NCI-H524 (cell line): ENCODE results near the gene PRKN.

Experiments
- DNase-seq, 2 experiments: peaks; one replicate each; lab custom pipeline; 2025; lab: John Stamatoyannopoulos, UW

Gene PRKN

DNA sequence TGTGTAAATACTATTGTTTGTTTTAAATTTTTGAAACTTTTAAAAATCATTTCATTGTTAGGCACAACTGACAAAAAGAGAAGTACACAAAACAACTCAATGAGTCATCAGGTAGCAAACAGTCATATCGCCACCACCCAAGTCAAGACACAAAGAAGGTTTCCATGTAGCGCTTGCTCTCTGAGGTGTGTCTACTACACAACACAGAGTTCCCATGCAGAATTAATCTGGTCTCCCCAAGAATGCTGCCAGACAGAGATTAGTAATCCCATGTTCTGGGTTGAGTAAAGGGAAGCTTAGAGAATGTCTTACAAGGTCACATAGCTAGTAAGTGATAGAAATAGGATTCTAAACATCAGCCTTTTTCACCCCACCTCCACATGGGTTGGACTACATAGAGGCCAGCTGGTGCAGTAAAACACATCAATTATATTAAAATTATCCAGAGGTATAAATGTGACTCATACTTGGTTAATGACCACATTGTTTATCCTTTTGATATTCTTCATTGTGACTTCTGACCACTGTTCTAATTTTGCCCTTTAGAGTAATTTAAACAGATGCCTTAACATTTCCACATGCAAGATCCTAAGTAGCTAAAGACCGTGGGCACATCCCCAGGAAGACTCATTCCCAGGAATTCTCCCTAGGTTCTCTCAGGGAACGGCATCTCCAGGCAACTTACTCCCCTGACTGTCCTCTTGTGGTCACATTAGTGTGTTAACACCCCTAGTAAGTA lies 413.5 kb downstream of the PRKN start:
- DNase-seq = no peak

DNA sequence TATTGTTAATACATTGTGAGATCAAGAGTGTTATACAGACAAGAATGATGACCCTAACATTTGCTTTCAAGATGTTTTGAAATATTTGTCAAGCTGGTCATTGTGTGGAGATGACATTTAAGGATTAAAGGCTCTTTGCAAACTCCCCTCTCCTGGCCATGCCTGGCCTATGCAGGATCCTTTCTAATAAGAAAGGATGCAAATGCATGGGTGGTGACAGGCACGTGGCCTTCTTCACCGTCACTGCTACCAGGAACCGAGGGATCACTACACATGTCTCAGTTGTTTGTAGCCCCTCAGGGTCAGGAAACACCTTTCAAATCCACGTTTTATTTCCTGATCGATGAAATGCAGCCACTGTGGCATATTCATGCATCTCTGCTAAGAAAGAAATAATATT lies 419.7 kb downstream of the PRKN start:
- DNase-seq = no peak

DNA sequence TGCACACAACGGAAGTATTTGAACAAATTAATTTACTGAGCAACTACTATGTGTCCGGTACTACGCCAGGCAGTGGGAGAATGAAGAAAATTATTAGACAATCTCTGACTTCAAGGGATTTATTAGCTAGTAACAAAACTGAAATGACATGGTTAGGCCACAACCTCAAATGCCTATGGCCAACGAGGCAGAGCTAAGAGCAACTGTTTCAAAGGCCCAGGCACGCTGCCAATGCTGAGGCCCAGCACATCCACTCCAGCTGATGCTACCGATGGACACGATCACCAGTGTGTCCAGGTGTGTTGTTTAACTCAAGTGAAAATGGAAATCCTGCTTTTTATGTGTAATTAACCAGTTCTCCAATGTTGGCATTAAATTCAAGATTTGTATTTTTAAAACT lies 420.9 kb downstream of the PRKN start:
- no peak for DNase-seq

DNA sequence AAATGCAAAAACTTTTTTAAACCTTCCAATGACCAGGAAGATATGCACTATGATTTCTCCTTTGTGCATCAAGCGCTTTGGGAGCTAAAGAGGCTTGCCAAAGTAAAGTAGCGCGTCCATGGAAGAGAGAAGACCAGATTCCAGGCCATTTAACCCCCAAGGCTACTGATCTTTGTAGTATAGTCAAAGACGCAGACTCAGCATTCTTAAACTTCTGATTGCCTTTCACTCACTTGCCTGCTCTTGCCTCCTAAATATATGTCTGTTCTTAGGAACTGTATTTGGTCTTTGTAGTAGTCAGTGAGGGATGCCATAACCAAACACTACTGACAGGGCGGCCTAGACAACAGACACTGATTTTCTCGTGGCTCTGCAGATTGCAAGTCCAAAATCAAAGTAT lies 426.4 kb downstream of the PRKN start:
- no peak for DNase-seq

DNA sequence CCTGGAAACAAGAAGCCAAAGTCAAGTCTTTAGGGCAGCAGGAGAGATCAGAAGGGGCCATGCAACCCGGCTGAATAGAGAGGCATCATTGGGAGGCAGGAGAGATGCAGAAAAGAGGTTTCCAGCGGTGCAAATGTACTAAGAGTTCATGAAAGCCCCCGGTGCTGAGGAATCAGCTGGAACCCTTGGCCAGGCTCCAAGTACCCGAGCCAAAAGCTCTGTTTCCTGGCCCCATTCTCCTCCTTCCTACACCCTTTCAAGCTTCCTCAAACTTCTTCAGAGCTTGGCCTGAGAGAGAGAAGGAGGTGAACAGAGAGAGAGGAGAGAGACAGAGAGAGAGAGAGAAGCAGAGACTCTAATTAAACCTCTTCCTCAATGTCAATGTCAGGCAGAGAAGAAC lies 433.5 kb downstream of the PRKN start:
- no peak for DNase-seq

DNA sequence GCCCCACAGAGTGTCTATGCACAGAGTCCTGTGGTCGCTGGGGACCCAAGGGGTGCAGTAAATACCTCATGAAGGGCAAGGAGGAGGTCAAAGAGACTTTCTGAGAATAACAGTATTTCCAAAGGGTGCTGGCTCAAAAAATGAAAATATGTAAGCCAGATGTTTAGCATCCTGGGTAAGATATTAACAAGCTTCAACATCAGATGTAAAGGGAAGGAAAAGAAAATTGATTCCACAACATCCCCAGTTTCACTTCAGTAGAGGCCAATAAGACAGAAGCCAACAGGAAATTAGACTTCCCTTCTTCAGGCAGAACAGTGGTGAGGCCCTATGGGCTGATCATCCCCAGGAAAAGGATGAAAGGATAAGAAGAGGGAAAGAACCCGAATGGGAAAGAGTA lies 434.7 kb downstream of the PRKN start:
- no peak for DNase-seq

DNA sequence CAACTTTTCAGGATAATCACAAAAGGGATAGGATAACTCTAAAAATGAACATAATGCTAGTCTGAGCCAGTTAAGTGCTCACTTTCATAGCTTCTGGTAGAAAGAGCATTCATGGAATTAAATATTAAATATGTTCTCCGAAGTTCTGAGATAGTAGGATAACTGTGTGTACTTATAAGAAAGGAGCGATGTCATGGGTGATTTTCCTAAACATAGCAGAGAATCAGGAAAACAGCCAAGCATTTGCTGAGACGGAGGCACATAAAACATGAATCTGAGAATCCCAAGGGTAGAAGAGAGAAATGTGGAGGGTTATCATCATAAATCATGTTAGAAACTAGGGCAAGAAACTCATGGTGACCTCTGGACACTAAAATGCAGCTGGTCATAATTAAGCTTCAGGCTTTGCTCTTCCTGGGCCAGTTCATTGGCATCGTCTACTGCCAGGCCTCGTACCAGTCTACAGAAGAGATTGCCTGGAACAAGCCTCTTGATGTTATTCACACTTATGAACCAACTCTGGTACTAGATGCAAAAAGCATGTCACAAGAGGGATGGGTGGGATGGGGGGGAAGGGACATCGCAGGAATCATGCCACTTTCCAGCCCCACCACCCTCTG lies 436.6 kb downstream of the PRKN start:
- no peak for DNase-seq

DNA sequence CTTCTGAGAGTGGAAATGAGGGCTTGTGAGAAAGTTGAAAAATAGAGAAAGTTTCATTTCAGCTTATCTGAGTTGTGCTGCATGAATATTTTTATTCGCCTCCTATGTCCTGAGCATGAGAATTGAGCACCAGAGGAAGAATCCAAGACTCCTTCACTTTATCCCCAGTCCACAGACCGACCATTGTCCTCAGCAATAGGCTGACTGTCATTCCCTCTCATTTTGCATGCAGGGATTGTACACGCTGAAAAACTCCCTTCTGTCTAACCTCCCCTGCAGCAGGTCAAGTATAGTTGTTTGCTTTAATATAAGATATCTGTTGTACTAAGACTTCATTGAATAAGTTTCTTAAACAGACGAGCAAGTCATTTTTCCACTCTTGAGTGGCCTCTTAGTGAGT lies 437.6 kb downstream of the PRKN start:
- DNase-seq = no peak

DNA sequence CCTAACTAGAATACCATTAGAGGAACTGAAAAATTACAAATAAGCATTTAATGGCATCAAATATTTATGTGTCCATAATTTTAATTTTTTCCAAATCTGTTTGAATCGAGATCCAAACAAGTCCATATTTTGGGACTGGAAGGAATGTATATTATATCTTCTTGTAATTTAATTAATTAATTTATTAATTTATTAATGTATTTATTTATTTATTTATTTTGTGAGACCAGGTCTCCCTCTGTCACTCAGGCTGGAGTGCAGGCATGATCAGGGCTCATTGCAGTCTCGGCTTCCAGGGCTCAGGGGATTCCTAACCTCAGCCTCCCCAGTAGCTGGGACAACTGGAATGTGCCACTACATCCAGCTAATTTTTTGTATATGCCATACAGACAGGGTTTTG lies 453.6 kb downstream of the PRKN start:
- DNase-seq = no peak

DNA sequence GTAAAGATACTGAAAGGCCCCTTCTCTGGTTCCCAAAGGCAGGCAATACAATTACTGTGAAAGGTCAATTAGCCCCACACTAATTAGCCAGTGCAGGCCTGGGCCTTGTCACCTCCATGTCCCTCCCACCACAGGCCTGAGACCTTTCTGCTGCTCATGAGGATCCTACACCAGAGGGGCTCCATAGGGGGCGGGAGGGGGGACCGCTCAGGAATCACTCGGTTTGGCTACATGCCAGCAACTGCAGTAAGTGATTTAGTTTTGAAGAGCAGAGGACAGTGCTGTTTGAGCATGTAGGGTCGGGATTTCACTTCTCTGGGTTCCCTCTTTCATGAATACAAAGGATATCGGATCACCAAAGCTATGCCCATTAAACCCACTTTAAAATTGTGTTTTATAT lies 455.6 kb downstream of the PRKN start:
- no peak for DNase-seq

DNA sequence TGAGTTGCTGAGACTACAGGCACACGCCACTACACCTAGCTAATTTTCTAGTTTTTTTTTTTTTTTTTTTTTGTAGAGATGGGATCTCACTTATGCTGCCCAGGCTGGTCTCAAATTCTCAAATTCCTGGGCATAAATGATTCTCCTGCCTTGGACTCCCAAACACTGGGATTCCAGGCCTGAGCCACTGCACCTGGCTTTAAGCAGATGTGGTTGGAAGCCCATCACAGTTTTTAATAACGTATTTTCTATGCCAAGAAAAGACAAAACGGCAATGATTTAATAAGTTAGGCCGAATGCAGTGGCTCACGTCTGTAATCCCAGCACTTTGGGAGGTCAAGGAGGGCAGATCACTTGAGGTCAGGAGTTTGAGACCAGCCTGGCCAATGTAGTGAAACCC lies 456.6 kb downstream of the PRKN start:
- DNase-seq = no peak

DNA sequence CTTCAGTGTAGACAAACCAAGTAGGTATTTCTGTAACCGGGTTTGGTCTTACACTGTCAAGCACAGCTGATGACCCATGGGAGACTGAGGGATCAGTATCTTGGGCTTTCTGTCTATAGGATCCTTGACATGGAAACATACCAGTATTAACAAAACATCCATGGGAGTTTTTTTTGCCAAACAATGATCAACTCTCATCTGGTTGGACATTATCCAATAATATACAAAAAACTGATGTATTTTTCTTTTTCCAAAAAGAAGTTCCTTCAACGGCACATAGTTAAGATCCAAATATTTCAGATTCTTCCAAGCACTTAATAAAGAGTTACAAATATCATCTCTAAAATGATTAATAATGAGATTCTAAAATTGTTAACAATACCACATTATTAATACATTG lies 459.9 kb downstream of the PRKN start:
- no peak for DNase-seq

DNA sequence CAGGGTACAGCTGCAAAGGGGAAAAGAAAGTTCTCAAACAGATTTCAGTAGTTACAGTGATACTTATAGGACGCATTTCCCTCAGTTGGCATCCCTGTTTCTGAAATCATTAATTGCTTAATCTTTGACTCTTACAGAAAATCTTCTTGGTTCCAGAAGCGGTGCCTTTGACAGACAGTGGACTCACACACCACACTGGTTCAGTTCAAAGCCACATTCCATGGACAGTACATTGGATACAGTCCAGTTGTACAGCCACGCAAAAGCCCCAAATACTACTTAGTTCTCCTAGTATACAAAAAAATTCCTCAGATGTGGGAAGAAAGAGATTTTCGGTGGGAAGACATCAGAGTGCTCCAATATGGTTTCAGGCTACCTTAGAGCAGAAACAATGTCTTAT lies 460.4 kb downstream of the PRKN start:
- DNase-seq = no peak

DNA sequence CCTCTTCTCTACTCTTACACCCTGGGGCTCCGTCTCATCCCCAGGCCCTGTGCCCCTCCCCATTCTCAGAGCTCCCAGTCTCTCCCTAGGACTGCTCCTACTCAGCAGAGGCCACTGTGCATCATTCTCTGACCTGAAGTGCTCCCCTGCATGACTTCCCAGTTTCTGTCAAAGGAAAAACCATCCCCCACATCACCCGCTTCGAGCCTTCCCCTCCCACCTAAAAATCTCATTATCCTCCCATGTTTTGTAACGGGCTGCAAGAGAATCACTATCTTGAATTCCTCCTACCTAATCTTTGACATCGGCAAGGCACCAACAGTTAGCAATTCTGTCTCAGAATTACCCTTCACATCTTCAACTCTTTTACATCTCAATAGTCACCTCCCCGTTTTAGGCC lies 463.0 kb downstream of the PRKN start:
- no peak for DNase-seq

DNA sequence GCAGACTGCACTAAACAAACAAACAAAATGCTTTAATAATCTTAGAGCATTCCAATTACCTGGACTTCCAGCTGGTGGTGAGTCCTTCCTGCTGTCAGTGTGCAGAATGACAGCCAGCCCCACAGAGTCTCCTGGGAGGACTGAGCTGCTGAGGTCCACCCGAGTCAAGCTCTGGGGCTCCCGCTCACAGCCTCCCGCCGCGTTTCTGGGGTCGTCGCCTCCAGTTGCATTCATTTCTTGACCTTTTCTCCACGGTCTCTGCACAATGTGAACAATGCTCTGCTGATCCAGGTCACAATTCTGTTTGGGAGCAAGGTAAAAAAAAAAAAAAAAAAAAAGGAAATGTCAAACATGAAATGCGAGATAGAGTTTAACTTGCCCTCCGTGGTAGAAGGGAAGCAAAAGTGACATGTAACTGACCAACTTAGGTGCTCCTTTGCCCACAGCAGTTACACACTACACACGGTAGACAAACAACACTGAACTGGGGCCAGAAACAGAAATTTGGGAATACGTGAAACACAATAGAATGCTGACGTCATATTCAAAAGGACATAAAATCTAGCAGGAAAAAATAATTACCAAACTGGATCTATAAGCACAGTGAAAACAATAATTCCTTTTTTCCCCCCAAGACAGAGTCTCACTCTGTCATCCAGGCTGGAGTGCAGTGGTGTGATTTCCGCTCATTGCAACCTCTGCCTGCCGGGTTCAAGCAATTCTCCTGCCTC lies 464.9 kb downstream of the PRKN start:
- DNase-seq = no peak

DNA sequence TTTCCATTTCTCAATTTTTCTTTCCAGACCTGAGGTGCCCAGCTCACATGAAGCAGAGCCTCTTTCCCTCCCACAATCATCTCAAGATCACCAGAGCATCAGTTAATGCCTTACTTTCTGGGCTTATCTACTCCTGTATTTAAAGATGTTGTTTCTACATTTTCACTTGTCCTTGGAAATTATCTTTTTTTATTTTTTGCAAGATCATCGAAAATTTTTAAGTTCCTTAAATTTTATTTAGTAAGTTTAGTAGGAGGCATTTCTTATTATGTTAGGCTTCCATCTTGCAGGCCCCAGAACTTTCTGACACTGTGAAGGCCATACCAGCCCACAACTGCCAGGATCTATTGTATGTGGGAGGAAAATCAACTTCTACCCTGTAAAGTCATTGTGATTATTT lies 466.0 kb downstream of the PRKN start:
- DNase-seq = no peak

DNA sequence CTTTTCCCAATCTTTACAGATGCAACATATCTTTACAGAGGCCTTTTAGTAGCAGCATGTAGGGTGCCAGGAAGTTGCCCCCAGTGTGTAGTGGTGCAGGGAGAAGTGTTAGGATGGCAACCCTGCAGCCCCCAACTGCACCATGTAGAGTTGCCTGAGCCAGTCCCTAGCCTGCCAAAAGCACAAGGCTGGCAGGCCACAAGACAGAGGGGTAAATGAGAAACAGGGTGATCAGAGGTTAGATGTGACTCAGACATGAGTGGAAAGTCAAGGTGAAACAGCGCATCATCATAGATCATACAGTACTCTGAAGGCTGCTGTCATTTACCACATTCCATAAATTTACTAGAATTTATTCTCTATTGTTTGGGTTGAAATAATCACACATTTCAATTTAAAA lies 467.5 kb downstream of the PRKN start:
- DNase-seq = no peak

DNA sequence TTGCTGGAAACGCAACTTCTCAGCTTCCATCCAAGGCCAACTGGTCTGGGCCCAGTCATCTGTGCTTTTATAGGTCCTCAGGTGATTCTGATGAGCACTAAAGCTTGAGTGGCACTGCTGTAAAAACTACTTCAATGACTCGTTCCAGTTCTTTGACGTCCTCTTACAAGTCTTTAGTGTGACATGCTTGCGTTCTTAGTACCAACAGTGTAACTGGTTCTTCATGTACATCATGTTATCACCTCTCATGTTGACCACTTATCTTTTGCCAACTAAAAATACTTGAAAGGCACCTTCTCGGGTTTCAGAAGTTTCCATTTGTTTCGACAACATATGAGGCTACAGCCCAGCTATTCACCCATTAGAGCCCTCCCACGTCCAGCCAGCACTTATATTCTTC lies 468.9 kb downstream of the PRKN start:
- no peak for DNase-seq

DNA sequence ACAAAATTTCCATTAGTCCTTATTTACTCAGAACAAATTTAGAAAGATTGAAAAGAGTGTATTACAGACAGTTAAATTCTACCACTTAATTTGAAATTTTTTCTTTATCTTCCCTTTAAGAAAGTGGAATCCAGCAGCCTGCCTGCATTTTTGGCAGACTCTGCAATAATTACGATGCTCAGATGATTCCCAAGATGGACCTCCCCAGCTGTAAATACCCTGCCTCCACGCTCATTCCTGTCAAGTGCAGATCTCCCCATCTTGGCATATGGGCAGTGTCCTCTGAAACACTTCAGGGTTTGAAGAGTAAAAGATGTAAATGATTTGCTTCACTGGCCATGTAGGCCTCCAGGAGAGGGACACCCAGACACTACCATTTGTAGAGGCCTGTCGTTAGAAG lies 471.2 kb downstream of the PRKN start:
- no peak for DNase-seq

DNA sequence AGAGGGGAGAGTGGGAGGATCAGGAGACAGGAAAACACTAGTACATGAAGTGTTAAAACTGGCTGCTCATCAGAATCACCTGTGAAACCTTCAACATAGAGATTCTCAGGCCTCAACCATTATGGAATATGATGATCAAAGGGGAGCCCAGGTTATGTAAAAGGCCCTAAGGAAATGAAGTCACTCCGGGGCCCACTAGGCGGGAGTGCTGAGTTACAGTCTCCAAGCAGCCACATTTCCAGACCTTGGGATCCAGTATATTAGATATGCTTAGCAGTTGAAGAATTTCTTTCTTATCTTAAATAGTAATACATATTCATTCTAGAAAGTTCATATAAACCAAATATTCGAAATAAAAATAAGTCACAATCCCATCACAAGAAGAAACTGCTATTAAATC lies 476.3 kb downstream of the PRKN start:
- DNase-seq = peak in 1 of 2 experiments; percentile 9

DNA sequence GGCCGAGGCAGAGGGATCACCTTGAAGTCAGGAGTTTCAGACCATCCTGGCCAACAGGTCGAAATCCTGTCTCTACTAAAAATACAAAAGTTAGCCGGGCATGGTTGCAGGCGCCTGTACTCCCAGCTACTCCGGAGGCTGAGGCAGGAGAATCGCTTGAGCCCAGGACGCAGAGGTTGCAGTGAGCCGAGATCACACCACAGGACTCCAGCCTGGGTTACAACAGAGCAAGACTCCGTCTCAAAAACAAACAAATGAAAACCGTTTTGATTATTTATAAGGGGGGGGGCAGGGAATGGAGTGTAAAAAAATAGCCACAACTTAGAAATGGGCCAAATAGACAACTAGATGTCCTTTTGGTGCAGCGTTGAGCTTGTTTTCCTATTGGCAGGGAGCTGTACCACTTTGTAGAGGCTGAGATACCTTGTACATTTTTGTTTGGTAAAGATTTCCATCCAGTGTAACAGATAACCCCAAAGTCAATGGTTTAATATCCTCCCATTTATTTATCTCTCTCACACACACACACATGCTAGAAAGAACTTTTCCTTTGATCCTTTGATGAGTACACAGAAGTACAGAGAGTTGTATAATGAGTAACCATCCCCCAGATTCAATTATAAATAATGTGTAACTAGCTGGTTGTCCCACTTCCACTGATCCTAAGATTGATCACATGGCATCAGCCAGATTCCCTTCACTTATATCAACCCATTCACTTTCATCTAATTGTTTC lies 477.5 kb downstream of the PRKN start:
- no peak for DNase-seq

DNA sequence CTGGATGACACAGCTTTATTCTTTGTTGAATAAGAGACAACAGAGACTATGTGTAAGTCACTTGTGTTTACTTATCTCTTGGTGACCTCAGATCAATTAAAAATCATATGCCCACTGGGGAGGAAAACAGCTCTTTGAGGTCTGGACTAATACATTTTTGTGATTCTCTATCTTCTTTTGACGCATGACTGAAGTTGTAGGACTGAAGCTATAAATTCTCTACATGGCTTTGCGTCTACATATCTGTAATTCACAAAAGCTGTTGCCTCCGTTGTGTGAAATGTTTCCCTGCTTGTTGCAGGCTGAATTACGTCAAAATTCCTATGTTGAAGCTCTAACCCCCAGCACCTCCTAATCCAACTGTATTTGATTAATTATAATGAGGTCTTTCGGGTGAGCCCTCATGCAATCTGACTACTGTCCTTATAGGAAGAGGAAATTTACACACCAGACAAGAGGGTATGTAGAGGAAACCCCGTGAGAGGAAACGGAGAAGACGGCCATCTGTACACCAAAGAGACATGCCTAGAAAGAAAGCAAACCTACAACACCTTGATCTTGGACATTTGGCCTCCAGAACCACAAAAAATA lies 481.6 kb downstream of the PRKN start:
- DNase-seq = no peak
